Measurements from ENCODE around the gene RFNG. TPM values are rescaled to one million over a fixed set of nuclear protein-coding genes. Genes with fewer than 3 reads are reported as not detected.

The RFNG gene
- total and polyA plus RNA-seq, 2 of the 13 experiments (the other 11 are each of a cell fraction or from before 2014, with no cell fraction given): 61.4 to 64.0 TPM

DNA sequence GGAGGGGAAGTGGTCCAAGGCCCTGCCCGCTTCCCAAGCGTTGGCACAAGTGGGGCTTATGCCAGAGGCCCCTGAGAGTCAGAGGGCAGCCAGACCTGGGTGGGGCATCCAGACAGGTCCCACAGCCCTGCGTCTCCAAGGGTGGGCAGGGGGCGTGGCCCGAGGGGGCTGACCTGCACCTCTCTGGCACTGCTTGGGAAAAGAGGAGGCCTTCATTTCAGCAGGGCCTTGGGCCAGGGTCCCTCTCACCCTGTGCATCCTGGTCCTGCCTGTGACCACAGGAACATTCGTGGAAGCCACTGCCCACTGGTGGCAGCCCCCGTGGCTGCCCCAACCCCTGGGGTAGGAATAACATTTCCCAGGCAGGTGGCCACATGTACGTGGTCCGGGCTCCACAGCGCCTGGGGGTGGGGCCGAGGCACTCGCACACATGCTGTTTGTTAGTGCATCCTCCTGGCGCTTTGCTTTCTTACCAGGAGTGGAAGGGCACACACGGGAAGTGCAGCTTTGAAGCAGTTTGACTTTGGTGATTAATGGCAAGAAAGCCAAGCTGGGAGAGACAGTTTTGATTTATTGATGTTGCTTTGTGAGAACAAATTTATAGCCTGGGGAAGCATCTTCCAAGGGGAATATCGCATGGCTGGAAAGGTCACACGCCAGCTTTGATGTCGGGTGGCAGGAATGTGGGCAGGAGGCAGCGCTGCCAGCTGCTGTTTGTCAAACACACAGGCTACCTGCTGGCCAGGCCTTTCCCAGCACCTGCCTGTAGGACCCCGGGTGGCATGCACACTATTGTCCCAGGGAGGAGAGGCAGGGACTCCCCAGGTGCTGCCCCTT is 33.2 kb downstream of the RFNG start (continued):
- TF ChIP-seq, protein P1, sequence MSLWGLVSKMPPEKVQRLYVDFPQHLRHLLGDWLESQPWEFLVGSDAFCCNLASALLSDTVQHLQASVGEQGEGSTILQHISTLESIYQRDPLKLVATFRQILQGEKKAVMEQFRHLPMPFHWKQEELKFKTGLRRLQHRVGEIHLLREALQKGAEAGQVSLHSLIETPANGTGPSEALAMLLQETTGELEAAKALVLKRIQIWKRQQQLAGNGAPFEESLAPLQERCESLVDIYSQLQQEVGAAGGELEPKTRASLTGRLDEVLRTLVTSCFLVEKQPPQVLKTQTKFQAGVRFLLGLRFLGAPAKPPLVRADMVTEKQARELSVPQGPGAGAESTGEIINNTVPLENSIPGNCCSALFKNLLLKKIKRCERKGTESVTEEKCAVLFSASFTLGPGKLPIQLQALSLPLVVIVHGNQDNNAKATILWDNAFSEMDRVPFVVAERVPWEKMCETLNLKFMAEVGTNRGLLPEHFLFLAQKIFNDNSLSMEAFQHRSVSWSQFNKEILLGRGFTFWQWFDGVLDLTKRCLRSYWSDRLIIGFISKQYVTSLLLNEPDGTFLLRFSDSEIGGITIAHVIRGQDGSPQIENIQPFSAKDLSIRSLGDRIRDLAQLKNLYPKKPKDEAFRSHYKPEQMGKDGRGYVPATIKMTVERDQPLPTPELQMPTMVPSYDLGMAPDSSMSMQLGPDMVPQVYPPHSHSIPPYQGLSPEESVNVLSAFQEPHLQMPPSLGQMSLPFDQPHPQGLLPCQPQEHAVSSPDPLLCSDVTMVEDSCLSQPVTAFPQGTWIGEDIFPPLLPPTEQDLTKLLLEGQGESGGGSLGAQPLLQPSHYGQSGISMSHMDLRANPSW (CRISPR knock-in tag; IDR thresholded peaks at IDR 0.05; ENCODE audit: borderline replicate concordance): 0 out of 2 replicates have a peak, but pooled peaks have one; percentile 40
- TF ChIP-seq ZNF24 (IDR thresholded peaks at IDR 0.05) (no peak), ZFY (CRISPR knock-in tag; IDR thresholded peaks at IDR 0.05) (no peak), ZNF362 (CRISPR knock-in tag; IDR thresholded peaks at IDR 0.05; ENCODE audit: borderline replicate concordance) (no peak), ZSCAN22 (CRISPR knock-in tag; IDR thresholded peaks at IDR 0.05) (no peak), THAP11 (CRISPR knock-in tag; IDR thresholded peaks at IDR 0.05) (peak; percentile 4; the same call in 1 of the 2 replicates), ZNF414 (CRISPR knock-in tag; IDR thresholded peaks at IDR 0.05) (no peak), SNAPC2 (CRISPR knock-in tag; IDR thresholded peaks at IDR 0.05) (no peak), HES4 (CRISPR knock-in tag; IDR thresholded peaks at IDR 0.05; ENCODE audit: borderline replicate concordance) (peak; percentile 12; the same call in 1 of the 2 replicates), DNMT3B (CRISPR knock-in tag; conservative IDR thresholded peaks at IDR 0.05) (no peak), PAF1 (CRISPR knock-in tag; IDR thresholded peaks at IDR 0.05) (peak; percentile 83), TFE3 (CRISPR knock-in tag; IDR thresholded peaks at IDR 0.05) (no peak)
- TF ChIP-seq, protein P2, sequence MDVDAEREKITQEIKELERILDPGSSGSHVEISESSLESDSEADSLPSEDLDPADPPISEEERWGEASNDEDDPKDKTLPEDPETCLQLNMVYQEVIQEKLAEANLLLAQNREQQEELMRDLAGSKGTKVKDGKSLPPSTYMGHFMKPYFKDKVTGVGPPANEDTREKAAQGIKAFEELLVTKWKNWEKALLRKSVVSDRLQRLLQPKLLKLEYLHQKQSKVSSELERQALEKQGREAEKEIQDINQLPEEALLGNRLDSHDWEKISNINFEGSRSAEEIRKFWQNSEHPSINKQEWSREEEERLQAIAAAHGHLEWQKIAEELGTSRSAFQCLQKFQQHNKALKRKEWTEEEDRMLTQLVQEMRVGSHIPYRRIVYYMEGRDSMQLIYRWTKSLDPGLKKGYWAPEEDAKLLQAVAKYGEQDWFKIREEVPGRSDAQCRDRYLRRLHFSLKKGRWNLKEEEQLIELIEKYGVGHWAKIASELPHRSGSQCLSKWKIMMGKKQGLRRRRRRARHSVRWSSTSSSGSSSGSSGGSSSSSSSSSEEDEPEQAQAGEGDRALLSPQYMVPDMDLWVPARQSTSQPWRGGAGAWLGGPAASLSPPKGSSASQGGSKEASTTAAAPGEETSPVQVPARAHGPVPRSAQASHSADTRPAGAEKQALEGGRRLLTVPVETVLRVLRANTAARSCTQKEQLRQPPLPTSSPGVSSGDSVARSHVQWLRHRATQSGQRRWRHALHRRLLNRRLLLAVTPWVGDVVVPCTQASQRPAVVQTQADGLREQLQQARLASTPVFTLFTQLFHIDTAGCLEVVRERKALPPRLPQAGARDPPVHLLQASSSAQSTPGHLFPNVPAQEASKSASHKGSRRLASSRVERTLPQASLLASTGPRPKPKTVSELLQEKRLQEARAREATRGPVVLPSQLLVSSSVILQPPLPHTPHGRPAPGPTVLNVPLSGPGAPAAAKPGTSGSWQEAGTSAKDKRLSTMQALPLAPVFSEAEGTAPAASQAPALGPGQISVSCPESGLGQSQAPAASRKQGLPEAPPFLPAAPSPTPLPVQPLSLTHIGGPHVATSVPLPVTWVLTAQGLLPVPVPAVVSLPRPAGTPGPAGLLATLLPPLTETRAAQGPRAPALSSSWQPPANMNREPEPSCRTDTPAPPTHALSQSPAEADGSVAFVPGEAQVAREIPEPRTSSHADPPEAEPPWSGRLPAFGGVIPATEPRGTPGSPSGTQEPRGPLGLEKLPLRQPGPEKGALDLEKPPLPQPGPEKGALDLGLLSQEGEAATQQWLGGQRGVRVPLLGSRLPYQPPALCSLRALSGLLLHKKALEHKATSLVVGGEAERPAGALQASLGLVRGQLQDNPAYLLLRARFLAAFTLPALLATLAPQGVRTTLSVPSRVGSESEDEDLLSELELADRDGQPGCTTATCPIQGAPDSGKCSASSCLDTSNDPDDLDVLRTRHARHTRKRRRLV (CRISPR knock-in tag; IDR thresholded peaks at IDR 0.05): no peak
- TF ChIP-seq, protein P3, sequence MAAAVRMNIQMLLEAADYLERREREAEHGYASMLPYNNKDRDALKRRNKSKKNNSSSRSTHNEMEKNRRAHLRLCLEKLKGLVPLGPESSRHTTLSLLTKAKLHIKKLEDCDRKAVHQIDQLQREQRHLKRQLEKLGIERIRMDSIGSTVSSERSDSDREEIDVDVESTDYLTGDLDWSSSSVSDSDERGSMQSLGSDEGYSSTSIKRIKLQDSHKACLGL (CRISPR knock-in tag; IDR thresholded peaks at IDR 0.05): no peak
- TF ChIP-seq, protein P4, sequence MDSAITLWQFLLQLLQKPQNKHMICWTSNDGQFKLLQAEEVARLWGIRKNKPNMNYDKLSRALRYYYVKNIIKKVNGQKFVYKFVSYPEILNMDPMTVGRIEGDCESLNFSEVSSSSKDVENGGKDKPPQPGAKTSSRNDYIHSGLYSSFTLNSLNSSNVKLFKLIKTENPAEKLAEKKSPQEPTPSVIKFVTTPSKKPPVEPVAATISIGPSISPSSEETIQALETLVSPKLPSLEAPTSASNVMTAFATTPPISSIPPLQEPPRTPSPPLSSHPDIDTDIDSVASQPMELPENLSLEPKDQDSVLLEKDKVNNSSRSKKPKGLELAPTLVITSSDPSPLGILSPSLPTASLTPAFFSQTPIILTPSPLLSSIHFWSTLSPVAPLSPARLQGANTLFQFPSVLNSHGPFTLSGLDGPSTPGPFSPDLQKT (CRISPR knock-in tag; IDR thresholded peaks at IDR 0.05; ENCODE audit: borderline replicate concordance): no peak
